Suprapubic skin (tissue), 3 donors: Measurements from ENCODE around the gene GRK5.

Experiments used
- CTCF ChIP-seq, 2 donors: fragments of 200-600 bp in 1 of 2; fragments of 450-650 bp in 1 of 2; sonication (generic) in 1 of 2; IDR thresholded peaks; one replicate each; pipeline ENCODE4 v1.5.1; 2016 to 2019; ENCODE audit warnings: antibody characterized with exemption in 2 of 2, mild to moderate bottlenecking in 1 of 2, moderate library complexity in 1 of 2
- POLR2A ChIP-seq, 2 donors: fragments of 450-650 bp; IDR thresholded peaks; one replicate each; pipeline ENCODE4 v1.6.1; 2017; ENCODE audit warnings: antibody characterized with exemption in 2 of 2, mild to moderate bottlenecking in 2 of 2, moderate library complexity in 2 of 2

DNA sequence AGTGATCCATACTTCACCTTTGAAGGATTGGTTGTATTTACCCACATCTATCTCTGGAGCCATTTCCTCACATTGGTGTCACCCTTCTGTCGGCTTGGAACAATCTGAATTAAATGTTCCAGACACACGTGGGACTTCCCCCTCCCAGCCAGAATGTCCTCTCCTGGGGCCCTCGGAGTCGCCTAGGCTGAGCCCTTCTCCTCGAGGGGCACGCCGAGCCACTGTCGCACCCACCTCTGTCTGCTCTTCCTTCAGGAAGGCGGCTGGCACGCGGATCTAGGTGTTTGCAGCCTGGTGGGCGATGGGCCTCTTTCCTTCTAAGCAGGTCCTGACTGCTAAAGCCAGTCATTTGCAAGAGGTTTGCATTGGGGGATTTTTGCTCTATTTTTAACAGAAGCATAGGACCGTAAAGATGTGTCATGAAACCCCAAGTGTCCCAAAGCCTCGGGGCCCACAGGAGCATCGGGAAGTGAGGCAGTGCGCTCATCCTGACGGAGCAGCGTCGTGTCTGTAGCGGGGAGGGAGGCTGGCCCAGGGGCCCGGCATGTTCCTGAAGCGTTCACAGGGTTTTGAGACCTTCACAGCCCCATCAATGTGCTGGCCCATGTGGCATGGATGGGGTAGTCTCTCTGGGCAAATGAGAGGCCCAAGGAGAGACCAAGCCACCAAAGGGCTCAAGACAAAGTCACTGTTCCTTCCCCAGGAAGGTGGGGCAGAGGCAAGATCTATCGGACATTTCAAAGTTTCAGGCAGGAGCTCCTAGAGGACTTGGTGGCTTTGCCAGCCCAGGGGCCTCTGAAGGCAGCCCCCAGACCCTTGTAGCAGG is 248.5 kb downstream of the GRK5 start:
- TF ChIP-seq CTCF (IDR thresholded peaks at IDR 0.05): no peak
- no peak for TF ChIP-seq POLR2A (IDR thresholded peaks at IDR 0.05)
